ENCODE data around the gene RANGAP1. TPM values are rescaled to one million over a fixed set of nuclear protein-coding genes. Genes with fewer than 3 reads are reported as not detected.

Gene RANGAP1
- total and polyA plus RNA-seq, 2 of the 13 experiments (the other 11 are each of a cell fraction or from before 2014, with no cell fraction given), result 51.8 to 83.9 TPM

DNA sequence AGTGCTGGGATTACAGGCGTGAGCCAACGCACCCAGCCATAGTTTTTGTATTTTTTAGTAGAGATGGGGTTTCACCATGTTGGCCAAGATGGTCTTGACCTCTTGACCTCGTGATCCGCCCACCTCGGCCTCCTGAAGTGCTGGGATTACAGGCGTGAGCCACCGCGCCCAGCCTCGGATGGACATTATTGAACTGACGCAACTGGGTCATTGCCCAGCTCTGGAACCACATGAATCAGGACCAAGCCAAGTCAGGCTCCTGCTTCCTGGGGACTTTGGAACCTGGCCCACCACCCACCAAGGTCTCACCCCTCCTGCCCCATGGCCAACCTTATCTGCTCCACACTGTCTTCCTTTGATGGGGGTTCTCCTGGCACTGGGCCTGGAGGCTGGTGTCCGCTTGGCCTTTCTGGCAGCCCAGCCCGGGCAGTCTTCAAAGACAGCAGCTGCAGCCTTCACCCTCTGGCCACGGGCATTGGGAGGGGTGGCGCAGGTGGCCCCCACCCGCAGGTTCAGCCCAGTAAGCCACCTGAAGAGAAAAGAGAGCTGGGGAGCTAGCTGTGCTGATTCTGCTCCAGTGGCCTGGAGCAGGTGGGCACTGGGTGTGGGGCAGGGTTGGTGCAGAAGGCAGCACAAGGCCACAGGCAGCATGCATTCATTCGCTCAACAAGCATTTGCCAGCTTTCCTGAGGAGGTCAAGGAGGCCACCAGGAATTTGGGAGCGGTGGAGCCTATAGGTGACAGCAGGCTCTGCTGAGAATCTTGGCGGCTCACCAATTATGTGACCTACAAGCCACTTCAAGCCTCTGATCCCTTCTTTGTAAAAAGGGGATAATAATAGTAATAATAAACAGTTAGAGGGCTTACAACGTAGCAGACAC is 50.9 kb downstream of the RANGAP1 start:
- Histone ChIP-seq H3K27me3 (ENCODE audit: control insufficient read depth in 1 of 2, insufficient read depth in 2 of 2, low read length in 2 of 2) (no peaks in the 10 kb centered on the region), H3K9me3 (ENCODE audit: low read length) (no peaks in the 10 kb centered on the region), H3K4me2 (ENCODE audit: low read depth, low read length) (peak overlapping the region; percentile 66), H3K4me1 (ENCODE audit: insufficient read depth, low read length) (peaks cover 25% of the 10 kb centered on the region), H3K9ac (ENCODE audit: insufficient read depth, low read depth, low read length) (0 out of 2 replicates have a peak overlapping the region, but pooled peaks have one; percentile 9), H2AFZ (ENCODE audit: low read length) (no peak overlapping the region), H3K79me2 (ENCODE audit: insufficient read depth, low read length) (no peaks in the 10 kb centered on the region), H3K4me3 (replicated peaks in 1 of 3; ENCODE audit: insufficient read depth in 1 of 3, low read depth in 2 of 3, low read length in 3 of 3) (peak overlapping the region in 1 of 3 experiments; percentile 35; a peak in 3 of 6 replicates), H3K27ac (ENCODE audit: extremely low read length, insufficient read depth, low read length) (peak overlapping the region; percentile 64), H4K20me1 (ENCODE audit: insufficient read depth, low read length) (no peaks in the 10 kb centered on the region), H3K36me3 (replicated peaks in 1 of 2; ENCODE audit: control insufficient read depth in 1 of 2, insufficient read depth in 2 of 2, low read length in 2 of 2) (peaks cover 0 to 5% of the 10 kb centered on the region in 2 experiments; a peak in 1 of 5 replicates)
- in situ Hi-C loops (cut with HindIII; ENCODE audit: extremely low pct_ligation_motif_present, low pct_unique_long_range_greater_than_20kb) (no loop called here), intact Hi-C loops (cut with micrococcal nuclease; ENCODE audit: unreplicated experiment) (loop anchor here (5.0 kb wide), 1 partner anchor 52 kb away; the partner anchor contains the start of gene RANGAP1)
- WGBS (ENCODE audit: low lambda C conversion rate), result 14% methylated on average over 7 of the region's 19 CpGs
- FAIRE-seq (peak; percentile 37), ATAC-seq (peak; percentile 76), DNase-seq (ENCODE audit: low spot score) (peak; percentile 82)
- CTCF ChIA-PET (ENCODE audit: low intra/inter-chr PET ratio, low total read pairs), result no interaction called here
- POLR2A ChIA-PET, result interaction anchor here (0.7 to 1.3 kb wide), 3 partner anchors 9 to 20 kb away, joined by 3 to 4 read pairs (median 3); no protein-coding TSS in a partner anchor
- no TSS peak for BruUV-seq (replicated peaks)
- TF ChIP-seq, protein P1, sequence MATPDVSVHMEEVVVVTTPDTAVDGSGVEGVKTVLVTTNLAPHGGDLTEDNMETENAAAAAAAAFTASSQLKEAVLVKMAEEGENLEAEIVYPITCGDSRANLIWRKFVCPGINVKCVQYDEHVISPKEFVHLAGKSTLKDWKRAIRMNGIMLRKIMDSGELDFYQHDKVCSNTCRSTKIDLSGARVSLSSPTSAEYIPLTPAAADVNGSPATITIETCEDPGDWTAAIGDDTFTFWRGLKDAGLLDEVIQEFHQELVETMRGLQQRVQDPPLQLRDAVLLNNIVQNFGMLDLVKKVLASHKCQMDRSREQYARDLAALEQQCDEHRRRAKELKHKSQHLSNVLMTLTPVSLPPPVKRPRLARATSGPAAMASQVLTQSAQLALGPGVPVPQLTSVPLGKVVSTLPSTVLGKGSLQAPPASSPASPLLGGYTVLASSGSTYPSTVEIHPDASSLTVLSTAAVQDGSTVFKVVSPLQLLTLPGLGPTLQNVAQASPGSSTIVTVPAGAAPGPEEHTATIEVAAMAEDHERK (CRISPR knock-in tag; IDR thresholded peaks at IDR 0.05; ENCODE audit: low read depth), result no peak
- TF ChIP-seq MATR3 (CRISPR knock-in tag; IDR thresholded peaks at IDR 0.05) (no peak), ZNF431 (CRISPR knock-in tag; IDR thresholded peaks at IDR 0.05; ENCODE audit: borderline replicate concordance, low read depth) (0 out of 2 replicates have a peak, but pooled peaks have one; percentile 42), RFX1 (IDR thresholded peaks at IDR 0.05) (no peak), RELA (CRISPR knock-in tag; IDR thresholded peaks at IDR 0.05) (no peak), MTA3 (CRISPR knock-in tag; IDR thresholded peaks at IDR 0.05) (no peak)
- TF ChIP-seq, protein P2, sequence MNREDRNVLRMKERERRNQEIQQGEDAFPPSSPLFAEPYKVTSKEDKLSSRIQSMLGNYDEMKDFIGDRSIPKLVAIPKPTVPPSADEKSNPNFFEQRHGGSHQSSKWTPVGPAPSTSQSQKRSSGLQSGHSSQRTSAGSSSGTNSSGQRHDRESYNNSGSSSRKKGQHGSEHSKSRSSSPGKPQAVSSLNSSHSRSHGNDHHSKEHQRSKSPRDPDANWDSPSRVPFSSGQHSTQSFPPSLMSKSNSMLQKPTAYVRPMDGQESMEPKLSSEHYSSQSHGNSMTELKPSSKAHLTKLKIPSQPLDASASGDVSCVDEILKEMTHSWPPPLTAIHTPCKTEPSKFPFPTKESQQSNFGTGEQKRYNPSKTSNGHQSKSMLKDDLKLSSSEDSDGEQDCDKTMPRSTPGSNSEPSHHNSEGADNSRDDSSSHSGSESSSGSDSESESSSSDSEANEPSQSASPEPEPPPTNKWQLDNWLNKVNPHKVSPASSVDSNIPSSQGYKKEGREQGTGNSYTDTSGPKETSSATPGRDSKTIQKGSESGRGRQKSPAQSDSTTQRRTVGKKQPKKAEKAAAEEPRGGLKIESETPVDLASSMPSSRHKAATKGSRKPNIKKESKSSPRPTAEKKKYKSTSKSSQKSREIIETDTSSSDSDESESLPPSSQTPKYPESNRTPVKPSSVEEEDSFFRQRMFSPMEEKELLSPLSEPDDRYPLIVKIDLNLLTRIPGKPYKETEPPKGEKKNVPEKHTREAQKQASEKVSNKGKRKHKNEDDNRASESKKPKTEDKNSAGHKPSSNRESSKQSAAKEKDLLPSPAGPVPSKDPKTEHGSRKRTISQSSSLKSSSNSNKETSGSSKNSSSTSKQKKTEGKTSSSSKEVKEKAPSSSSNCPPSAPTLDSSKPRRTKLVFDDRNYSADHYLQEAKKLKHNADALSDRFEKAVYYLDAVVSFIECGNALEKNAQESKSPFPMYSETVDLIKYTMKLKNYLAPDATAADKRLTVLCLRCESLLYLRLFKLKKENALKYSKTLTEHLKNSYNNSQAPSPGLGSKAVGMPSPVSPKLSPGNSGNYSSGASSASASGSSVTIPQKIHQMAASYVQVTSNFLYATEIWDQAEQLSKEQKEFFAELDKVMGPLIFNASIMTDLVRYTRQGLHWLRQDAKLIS (CRISPR knock-in tag; IDR thresholded peaks at IDR 0.05), result no peak
- TF ChIP-seq, protein P3, sequence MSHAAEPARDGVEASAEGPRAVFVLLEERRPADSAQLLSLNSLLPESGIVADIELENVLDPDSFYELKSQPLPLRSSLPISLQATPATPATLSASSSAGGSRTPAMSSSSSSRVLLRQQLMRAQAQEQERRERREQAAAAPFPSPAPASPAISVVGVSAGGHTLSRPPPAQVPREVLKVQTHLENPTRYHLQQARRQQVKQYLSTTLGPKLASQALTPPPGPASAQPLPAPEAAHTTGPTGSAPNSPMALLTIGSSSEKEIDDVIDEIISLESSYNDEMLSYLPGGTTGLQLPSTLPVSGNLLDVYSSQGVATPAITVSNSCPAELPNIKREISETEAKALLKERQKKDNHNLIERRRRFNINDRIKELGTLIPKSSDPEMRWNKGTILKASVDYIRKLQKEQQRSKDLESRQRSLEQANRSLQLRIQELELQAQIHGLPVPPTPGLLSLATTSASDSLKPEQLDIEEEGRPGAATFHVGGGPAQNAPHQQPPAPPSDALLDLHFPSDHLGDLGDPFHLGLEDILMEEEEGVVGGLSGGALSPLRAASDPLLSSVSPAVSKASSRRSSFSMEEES (CRISPR knock-in tag; IDR thresholded peaks at IDR 0.05), result 0 out of 2 replicates have a peak, but pooled peaks have one; percentile 68
- TF ChIP-seq, protein P4, sequence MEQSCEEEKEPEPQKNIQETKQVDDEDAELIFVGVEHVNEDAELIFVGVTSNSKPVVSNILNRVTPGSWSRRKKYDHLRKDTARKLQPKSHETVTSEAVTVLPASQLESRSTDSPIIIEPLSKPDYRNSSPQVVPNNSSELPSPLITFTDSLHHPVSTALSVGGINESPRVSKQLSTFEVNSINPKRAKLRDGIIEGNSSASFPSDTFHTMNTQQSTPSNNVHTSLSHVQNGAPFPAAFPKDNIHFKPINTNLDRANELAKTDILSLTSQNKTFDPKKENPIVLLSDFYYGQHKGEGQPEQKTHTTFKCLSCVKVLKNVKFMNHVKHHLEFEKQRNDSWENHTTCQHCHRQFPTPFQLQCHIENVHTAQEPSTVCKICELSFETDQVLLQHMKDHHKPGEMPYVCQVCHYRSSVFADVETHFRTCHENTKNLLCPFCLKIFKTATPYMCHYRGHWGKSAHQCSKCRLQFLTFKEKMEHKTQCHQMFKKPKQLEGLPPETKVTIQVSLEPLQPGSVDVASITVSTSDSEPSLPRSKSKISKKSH (CRISPR knock-in tag; IDR thresholded peaks at IDR 0.05; ENCODE audit: borderline replicate concordance), result 0 out of 2 replicates have a peak, but pooled peaks have one; percentile 49
